Effector memory CD4-positive, alpha-beta T cell (primary cell): ENCODE data around the gene SEMA6C.
"Not testable (repeated sequence)": the region's sequence is repeated elsewhere in the genome, so short reads cannot be mapped to it uniquely, and the experiment has no call there.

Experiments
- DNase-seq, 3 donors: peaks; one replicate each; pipeline ENCODE4 v3.0.0-alpha.2; 2020
- H3K27ac ChIP-seq: 2 replicates; pipeline ENCODE4 v1.7.0; 2013; ENCODE audit warnings: mild to moderate bottlenecking, low read length, moderate library complexity; ENCODE audit not compliant: insufficient read depth, poor library complexity, severe bottlenecking
- H3K27me3 ChIP-seq: replicated peaks from 2 replicates; pipeline ENCODE4 v1.7.0; 2013; ENCODE audit warnings: mild to moderate bottlenecking, low read length; ENCODE audit not compliant: insufficient read depth, control insufficient read depth, poor library complexity, severe bottlenecking
- H3K36me3 ChIP-seq: 2 replicates; pipeline ENCODE4 v1.7.0; 2013; ENCODE audit warnings: mild to moderate bottlenecking, low read length, moderate library complexity; ENCODE audit not compliant: control insufficient read depth, insufficient read depth
- H3K4me1 ChIP-seq: 2 replicates; pipeline ENCODE4 v1.7.0; 2013; ENCODE audit warnings: low read length, mild to moderate bottlenecking; ENCODE audit not compliant: control insufficient read depth, insufficient read depth, poor library complexity, severe bottlenecking
- H3K4me3 ChIP-seq: 2 replicates; pipeline ENCODE4 v1.7.0; 2013; ENCODE audit warnings: low read length, low read depth, mild to moderate bottlenecking; ENCODE audit not compliant: insufficient read depth, poor library complexity, severe bottlenecking
- H3K9me3 ChIP-seq: 2 replicates; pipeline ENCODE4 v1.7.0; 2013; ENCODE audit warnings: mild to moderate bottlenecking, low read length, moderate library complexity; ENCODE audit not compliant: control insufficient read depth
- total RNA-seq, 3 donors: gene quantifications; one replicate each; lab custom pipeline; 2026; lab: John Stamatoyannopoulos, UW

SEMA6C gene, protein sequence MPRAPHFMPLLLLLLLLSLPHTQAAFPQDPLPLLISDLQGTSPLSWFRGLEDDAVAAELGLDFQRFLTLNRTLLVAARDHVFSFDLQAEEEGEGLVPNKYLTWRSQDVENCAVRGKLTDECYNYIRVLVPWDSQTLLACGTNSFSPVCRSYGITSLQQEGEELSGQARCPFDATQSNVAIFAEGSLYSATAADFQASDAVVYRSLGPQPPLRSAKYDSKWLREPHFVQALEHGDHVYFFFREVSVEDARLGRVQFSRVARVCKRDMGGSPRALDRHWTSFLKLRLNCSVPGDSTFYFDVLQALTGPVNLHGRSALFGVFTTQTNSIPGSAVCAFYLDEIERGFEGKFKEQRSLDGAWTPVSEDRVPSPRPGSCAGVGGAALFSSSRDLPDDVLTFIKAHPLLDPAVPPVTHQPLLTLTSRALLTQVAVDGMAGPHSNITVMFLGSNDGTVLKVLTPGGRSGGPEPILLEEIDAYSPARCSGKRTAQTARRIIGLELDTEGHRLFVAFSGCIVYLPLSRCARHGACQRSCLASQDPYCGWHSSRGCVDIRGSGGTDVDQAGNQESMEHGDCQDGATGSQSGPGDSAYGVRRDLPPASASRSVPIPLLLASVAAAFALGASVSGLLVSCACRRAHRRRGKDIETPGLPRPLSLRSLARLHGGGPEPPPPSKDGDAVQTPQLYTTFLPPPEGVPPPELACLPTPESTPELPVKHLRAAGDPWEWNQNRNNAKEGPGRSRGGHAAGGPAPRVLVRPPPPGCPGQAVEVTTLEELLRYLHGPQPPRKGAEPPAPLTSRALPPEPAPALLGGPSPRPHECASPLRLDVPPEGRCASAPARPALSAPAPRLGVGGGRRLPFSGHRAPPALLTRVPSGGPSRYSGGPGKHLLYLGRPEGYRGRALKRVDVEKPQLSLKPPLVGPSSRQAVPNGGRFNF
- total RNA-seq = 6.9 to 12.6 (median 12.1) reads per million in 3 donors

DNA sequence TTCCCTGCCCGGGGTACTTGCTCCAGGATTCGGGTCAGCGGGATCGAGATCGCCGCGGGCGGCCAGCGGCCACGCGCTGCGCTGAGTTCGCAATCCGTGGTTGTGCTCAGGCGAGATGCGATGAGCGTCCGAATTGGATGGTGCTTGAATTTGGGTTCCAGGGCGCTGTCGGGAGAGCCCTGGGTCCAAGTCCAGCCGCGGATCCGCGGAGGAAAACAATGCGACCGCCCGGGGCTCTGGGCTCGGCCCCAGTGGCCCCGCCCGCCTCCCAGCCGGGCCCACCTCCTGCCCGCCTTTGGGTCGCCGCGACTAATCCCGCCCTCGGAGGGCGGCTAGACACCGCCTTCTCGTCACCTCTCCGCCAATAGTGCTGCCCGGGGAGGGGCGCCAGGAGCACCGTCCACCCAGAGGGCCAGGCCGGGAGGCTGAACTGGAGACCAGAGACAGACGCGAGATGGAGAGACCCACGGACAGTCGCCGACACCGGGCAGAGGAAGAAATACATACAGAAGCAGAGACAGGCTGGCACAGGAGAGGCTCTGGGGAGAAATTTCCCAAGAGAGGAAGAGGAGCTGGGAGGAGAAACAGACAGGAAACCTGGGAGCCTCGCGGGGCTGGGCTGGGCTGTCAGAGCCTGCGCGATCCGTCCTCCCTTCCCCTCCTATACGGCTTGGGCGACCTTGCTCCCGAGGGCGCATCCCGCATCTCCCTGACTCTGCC lies at the start of gene SEMA6C:
TSS of gene SEMA6C (minus strand) at position 220 of the 720 bp plus-strand sequence. CDS start 4,010 bp downstream, outside the sequence.
- H3K27me3 ChIP-seq = no peaks in the 10 kb centered on the region
- DNase-seq = peak; percentile 75 to 81 (median 80)
- no peaks in the 10 kb centered on the region for H3K9me3 ChIP-seq
- peak within 1 kb of the TSS; percentile 44 for H3K27ac ChIP-seq
- H3K36me3 ChIP-seq = no peaks in the 10 kb centered on the region
- peak within 1 kb of the TSS; percentile 83 for H3K4me3 ChIP-seq
- H3K4me1 ChIP-seq = peaks cover 12% of the 10 kb centered on the region

DNA sequence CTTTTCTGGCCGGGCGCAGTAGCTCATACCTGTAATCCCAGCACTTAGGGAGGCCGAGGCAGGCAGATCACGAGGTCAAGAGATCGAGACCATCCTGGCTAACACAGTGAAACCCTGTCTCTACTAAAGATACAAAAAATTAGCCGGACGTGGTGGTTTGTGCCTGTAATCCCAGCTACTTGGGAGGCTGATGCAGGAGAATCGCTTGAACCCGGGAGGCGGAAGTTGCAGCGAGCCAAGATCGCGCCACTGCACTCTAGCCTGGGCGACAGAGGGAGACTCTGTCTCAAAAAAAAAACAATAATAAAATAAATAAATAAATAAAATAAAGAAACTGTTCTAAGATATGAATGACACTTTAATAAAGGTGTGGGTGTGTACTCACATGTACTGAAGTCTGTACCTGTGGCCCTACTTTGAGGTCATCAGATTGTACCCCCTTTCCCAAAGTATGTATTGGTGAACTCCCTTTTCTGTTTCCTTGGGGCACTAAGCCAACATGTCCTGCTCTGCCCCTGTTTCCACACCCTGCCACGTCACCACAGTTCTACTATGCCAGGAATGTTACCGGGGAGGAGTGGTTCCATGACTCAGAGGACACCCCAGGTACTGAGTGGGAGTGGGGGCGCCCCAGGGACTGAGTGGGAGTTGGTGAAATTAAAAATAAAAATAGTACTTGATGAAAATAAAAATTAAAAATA lies 48.6 kb upstream of the SEMA6C start:
- H3K4me3 ChIP-seq, H3K27me3 ChIP-seq, H3K27ac ChIP-seq, H3K36me3 ChIP-seq, H3K9me3 ChIP-seq, DNase-seq: not testable (repeated sequence)
- peaks cover 16% of the 10 kb centered on the region for H3K4me1 ChIP-seq

DNA sequence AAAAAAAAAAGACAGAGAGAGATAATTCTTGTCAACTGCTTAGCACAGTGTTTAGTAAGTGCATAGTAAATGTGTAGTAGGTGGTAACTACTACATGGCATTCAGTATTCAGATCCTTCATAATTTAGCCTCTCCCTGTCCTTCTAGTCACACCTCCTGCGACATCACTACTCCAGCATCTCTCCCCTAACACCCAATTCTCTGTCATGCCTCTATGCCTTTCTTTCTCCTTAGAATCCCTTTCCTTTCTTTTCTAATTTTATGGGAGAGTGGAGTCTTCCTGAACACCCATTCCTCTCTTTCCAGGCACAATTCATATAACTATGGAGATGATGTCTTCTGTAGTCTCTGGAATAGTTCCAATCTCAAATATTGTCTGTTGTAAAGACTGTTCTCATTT lies 47.4 kb upstream of the SEMA6C start:
- Histone ChIP-seq H3K36me3 (no peaks in the 10 kb centered on the region), H3K27me3 (no peaks in the 10 kb centered on the region), H3K9me3 (no peaks in the 10 kb centered on the region), H3K4me1 (peaks cover 19% of the 10 kb centered on the region), H3K27ac (no peak overlapping the region), H3K4me3 (no peak overlapping the region)
- DNase-seq = no peak

DNA sequence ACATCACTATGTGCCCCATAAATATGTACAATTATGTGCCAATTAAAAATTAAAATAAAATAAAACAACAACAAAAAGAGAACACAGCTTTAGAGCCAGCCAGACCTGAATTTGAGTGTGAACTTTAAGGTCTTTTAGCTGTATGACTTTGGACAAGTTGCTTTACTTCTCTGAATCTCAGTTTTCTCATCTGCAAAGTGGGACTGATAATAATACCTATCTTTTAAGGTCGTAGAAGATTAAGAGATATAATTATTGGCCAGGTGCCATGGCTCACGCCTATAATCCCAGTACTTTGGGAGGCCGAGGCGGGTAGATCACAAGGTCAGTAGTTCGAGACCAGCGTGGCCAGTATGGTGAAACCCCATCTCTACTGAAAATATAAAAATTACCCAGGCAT lies 46.9 kb upstream of the SEMA6C start:
- no peak for DNase-seq
- H3K9me3 ChIP-seq = no peaks in the 10 kb centered on the region
- H3K4me3 ChIP-seq = no peak overlapping the region
- no peaks in the 10 kb centered on the region for H3K36me3 ChIP-seq
- peaks cover 22% of the 10 kb centered on the region for H3K4me1 ChIP-seq
- no peaks in the 10 kb centered on the region for H3K27me3 ChIP-seq
- H3K27ac ChIP-seq = no peak overlapping the region

DNA sequence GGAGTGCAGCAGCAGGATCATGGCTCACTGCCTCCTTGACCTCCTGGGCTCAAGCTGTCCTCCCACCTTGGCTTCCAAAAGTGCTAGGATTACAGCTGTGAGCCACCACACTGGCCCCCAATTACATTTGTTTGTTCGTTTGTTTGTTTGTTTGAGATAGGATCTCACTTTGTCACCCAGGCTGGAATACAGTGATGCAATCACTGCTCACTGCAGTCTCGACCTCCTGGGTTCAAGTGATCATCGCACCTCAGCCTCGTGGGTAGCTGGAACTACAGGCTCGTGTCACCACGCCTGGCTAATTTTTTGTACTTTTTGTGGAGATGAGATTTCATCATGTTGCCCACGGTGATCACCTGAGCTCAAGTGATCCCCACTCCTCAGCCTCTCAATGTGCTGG lies 45.6 kb upstream of the SEMA6C start:
- Histone ChIP-seq H3K4me1 (peaks cover 15% of the 10 kb centered on the region), H3K4me3 (no peak overlapping the region), H3K27ac (no peak overlapping the region), H3K36me3 (no peaks in the 10 kb centered on the region), H3K27me3 (no peaks in the 10 kb centered on the region), H3K9me3 (no peaks in the 10 kb centered on the region)
- DNase-seq = no peak

- H3K4me3 ChIP-seq = peak within 1 kb of the TSS; percentile 87
- DNase-seq = peak; percentile 75 to 79 (median 78)
- H3K4me1 ChIP-seq = peaks cover 15% of the 10 kb centered on the region
- no peaks in the 10 kb centered on the region for H3K9me3 ChIP-seq
- peak within 1 kb of the TSS; percentile 89 for H3K27ac ChIP-seq
- peaks cover 9% of the 10 kb centered on the region for H3K36me3 ChIP-seq
- H3K27me3 ChIP-seq = no peaks in the 10 kb centered on the region
These were observed 43.4 kb upstream of the SEMA6C start, which contains the start of gene VPS72 for GRCh38 chr1:151189637-151190445. TSS of gene VPS72 (minus strand) at chr1:151190197. CDS start at chr1:151190121, 76 bp downstream.

DNA sequence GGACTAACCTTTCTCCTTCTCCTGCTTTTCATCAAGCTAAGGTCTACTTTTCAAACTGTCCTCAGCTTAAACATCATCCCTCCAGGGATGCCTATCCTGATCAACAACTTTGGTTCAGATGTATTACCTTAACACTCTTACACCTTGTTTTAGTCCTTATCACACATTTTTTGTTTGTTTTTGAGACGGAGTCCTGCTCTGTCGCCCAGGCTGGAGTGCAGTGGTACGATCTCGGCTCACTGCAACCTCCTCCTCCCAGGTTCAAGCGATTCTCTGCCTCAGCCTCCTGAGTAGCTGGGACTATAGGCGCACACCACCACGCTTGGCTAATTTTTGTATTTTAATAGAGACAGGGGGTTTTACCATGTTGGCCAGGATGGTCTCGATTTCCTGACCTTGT lies 42.2 kb upstream of the SEMA6C start:
- not testable (repeated sequence) for H3K27me3 ChIP-seq, DNase-seq, H3K4me3 ChIP-seq, H3K9me3 ChIP-seq
- Histone ChIP-seq H3K36me3 (peaks cover 21% of the 10 kb centered on the region), H3K27ac (peak overlapping the region; percentile 89), H3K4me1 (peaks cover 15% of the 10 kb centered on the region)

DNA sequence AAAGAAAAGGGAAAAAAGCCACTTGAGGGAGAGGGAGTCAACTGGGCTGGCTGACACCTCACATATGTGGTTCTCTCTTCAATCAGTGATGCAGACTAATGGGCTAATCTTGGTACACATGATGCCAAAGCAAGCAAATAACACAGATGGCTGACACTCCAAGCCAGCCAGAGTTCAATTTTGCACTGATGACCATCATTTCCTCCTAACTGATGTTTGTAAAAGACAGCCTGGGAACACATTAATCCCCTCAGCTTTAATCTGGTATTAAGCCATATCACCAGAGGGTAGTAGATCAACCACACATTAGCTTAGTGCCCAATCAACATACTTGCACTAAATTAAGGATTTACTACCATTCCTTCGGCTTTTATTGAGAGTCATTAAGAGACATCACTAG lies 40.8 kb upstream of the SEMA6C start:
- Histone ChIP-seq H3K4me1 (peaks cover 15% of the 10 kb centered on the region), H3K27me3 (no peaks in the 10 kb centered on the region), H3K4me3 (no peak overlapping the region), H3K9me3 (no peaks in the 10 kb centered on the region), H3K27ac (no peak overlapping the region), H3K36me3 (peaks cover 34% of the 10 kb centered on the region)
- DNase-seq = no peak
